Stomach (tissue), 4 donors: ENCODE data around the gene NMRK2.

Experiments
- EP300 ChIP-seq: sonication (generic); formaldehyde crosslinking; IDR thresholded peaks from one replicate; pipeline ENCODE4 v1.6.1; 2017; ENCODE audit warnings: antibody characterized with exemption
- TF ChIP-seq, protein P1 (sequence below), 7 experiments: fragments of 450-650 bp in 4 of 7; fragments of 200-600 bp in 3 of 7; sonication (generic) in 3 of 7; IDR thresholded peaks; one replicate each; pipeline ENCODE4 v1.5.1; 2016 to 2019; ENCODE audit warnings: antibody characterized with exemption in 7 of 7, control low read depth in 2 of 7, mild to moderate bottlenecking in 1 of 7

GRCh38 chr19:3897936-3898335 is 34.9 kb upstream of the NMRK2 start:
- TF ChIP-seq, protein P1, sequence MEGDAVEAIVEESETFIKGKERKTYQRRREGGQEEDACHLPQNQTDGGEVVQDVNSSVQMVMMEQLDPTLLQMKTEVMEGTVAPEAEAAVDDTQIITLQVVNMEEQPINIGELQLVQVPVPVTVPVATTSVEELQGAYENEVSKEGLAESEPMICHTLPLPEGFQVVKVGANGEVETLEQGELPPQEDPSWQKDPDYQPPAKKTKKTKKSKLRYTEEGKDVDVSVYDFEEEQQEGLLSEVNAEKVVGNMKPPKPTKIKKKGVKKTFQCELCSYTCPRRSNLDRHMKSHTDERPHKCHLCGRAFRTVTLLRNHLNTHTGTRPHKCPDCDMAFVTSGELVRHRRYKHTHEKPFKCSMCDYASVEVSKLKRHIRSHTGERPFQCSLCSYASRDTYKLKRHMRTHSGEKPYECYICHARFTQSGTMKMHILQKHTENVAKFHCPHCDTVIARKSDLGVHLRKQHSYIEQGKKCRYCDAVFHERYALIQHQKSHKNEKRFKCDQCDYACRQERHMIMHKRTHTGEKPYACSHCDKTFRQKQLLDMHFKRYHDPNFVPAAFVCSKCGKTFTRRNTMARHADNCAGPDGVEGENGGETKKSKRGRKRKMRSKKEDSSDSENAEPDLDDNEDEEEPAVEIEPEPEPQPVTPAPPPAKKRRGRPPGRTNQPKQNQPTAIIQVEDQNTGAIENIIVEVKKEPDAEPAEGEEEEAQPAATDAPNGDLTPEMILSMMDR (IDR thresholded peaks at IDR 0.05) = no peak
- TF ChIP-seq EP300 = no peak
